Stomach (tissue), 4 donors: ENCODE data around the gene ZNF497.

Source experiments
- EP300 ChIP-seq: sonication (generic); formaldehyde crosslinking; IDR thresholded peaks from one replicate; pipeline ENCODE4 v1.6.1; 2017; ENCODE audit warnings: antibody characterized with exemption
- POLR2A ChIP-seq, 4 donors: fragments of 450-650 bp; IDR thresholded peaks; one replicate each; pipeline ENCODE4 v1.6.1; 2016; ENCODE audit warnings: antibody characterized with exemption in 4 of 4, control low read depth in 2 of 4, mild to moderate bottlenecking in 1 of 4, moderate library complexity in 1 of 4
- POLR2AphosphoS5 ChIP-seq, 3 donors: sonication (generic); formaldehyde crosslinking; IDR thresholded peaks; one replicate each; pipeline ENCODE4 v1.6.1; 2016; ENCODE audit warnings: antibody characterized with exemption in 3 of 3
- TF ChIP-seq, protein P1 (sequence below), 7 experiments: fragments of 450-650 bp in 4 of 7; fragments of 200-600 bp in 3 of 7; sonication (generic) in 3 of 7; IDR thresholded peaks; one replicate each; pipeline ENCODE4 v1.5.1; 2016 to 2019; ENCODE audit warnings: antibody characterized with exemption in 7 of 7, control low read depth in 2 of 7, mild to moderate bottlenecking in 1 of 7

DNA sequence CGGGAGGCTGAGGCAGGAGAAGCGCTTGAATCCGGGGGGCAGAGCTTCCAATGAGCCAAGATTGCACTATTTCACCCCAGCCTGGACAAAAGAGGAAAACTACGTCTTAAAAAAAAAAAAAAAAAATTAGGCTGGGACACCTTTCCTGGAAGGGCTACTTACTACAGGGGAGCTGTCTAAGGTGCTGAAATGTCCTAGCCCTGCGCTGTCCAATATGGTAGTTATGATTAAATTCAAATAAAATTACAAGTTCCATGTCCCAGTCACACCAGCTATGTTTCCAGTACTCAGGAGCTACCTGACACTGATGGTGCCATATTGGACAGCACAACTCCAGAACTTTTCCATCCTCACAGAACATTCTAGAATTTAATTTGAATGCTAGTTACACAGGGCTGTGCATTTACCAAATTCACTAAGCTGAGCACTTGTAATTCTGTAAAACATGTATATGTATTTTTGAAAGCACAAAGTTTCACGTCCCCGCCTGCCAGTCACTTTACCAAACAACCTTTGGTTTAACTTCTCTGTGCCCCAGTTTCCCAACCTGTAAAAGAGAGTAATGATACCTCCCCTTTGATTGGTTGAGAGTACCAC, 45.0 kb downstream of the ZNF497 start:
- TF ChIP-seq, protein P1, sequence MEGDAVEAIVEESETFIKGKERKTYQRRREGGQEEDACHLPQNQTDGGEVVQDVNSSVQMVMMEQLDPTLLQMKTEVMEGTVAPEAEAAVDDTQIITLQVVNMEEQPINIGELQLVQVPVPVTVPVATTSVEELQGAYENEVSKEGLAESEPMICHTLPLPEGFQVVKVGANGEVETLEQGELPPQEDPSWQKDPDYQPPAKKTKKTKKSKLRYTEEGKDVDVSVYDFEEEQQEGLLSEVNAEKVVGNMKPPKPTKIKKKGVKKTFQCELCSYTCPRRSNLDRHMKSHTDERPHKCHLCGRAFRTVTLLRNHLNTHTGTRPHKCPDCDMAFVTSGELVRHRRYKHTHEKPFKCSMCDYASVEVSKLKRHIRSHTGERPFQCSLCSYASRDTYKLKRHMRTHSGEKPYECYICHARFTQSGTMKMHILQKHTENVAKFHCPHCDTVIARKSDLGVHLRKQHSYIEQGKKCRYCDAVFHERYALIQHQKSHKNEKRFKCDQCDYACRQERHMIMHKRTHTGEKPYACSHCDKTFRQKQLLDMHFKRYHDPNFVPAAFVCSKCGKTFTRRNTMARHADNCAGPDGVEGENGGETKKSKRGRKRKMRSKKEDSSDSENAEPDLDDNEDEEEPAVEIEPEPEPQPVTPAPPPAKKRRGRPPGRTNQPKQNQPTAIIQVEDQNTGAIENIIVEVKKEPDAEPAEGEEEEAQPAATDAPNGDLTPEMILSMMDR (IDR thresholded peaks at IDR 0.05) = no peak
- TF ChIP-seq POLR2AphosphoS5 (IDR thresholded peaks at IDR 0.05) = no peak
- TF ChIP-seq POLR2A (IDR thresholded peaks at IDR 0.05) = no peak
- no peak for TF ChIP-seq EP300
